HG03064 (cell line): Measurements from ENCODE around the gene LGALSL.

Experiments
- ATAC-seq: cut with Tn5 transposase; IDR thresholded peaks from one replicate; pipeline ENCODE4 v1.9.1; 2021; ENCODE audit warnings: low read depth; ENCODE audit not compliant: unreplicated experiment

LGALSL gene

GRCh38 chr2:64470071-64470470 is 16.1 kb downstream of the LGALSL start:
- ATAC-seq, result no peak

- no peak for ATAC-seq
Measured at GRCh38 chr2:64470766-64471295, 16.9 kb downstream of the LGALSL start.

- no peak for ATAC-seq
Measured at GRCh38 chr2:64471600-64471999, 17.6 kb downstream of the LGALSL start.

- no peak for ATAC-seq
Measured at GRCh38 chr2:64472881-64473280, 18.9 kb downstream of the LGALSL start.

- no peak for ATAC-seq
Measured at GRCh38 chr2:64474121-64474571, 20.2 kb downstream of the LGALSL start.

GRCh38 chr2:64474636-64475035 is 20.7 kb downstream of the LGALSL start:
- no peak for ATAC-seq

GRCh38 chr2:64477037-64477436 is 23.1 kb downstream of the LGALSL start:
- ATAC-seq, result no peak

- ATAC-seq, result no peak
Measured at GRCh38 chr2:64477979-64478378, 24.0 kb downstream of the LGALSL start.

- ATAC-seq, result no peak
Measured at GRCh38 chr2:64478502-64479230, 24.7 kb downstream of the LGALSL start.

- ATAC-seq, result no peak
Measured at GRCh38 chr2:64479259-64480117, 25.5 kb downstream of the LGALSL start.

GRCh38 chr2:64481665-64482064 is 27.7 kb downstream of the LGALSL start:
- ATAC-seq, result no peak

- no peak for ATAC-seq
Measured at GRCh38 chr2:64482243-64482642, 28.3 kb downstream of the LGALSL start.

- ATAC-seq, result no peak
Measured at GRCh38 chr2:64482765-64483504, 29.0 kb downstream of the LGALSL start.

- no peak for ATAC-seq
Measured at GRCh38 chr2:64485331-64485730, 31.4 kb downstream of the LGALSL start.

GRCh38 chr2:64485961-64486360 is 32.0 kb downstream of the LGALSL start:
- no peak for ATAC-seq

GRCh38 chr2:64487256-64488049 is 33.5 kb downstream of the LGALSL start:
- no peak for ATAC-seq

- ATAC-seq, result no peak
Measured at GRCh38 chr2:64488050-64488974, 34.4 kb downstream of the LGALSL start.

GRCh38 chr2:64489081-64489751 is 35.3 kb downstream of the LGALSL start:
- ATAC-seq, result no peak
